Parathyroid adenoma (tissue), 2 donors: ENCODE results near the gene FBXO9.

Experiments used
- H2AFZ ChIP-seq: fragments of 300-600 bp; sonication (generic); one replicate; pipeline ENCODE4 v1.7.0; 2017; ENCODE audit warnings: antibody characterized with exemption, mild to moderate bottlenecking
- H3K27ac ChIP-seq: fragments of 300-600 bp; sonication (generic); one replicate; pipeline ENCODE4 v1.7.0; 2017
- H3K27me3 ChIP-seq: fragments of 300-600 bp; sonication (generic); one replicate; pipeline ENCODE4 v1.7.0; 2017; ENCODE audit warnings: low read length; ENCODE audit not compliant: control insufficient read depth, insufficient read depth
- H3K36me3 ChIP-seq: fragments of 300-600 bp; sonication (generic); one replicate; pipeline ENCODE4 v1.7.0; 2017; ENCODE audit warnings: low read length; ENCODE audit not compliant: control insufficient read depth, insufficient read depth
- H3K4me1 ChIP-seq: fragments of 300-600 bp; sonication (generic); one replicate; pipeline ENCODE4 v1.7.0; 2017; ENCODE audit warnings: control low read depth
- H3K4me2 ChIP-seq: fragments of 300-600 bp; sonication (generic); one replicate; pipeline ENCODE4 v1.7.0; 2017; ENCODE audit warnings: low read length
- H3K4me3 ChIP-seq: fragments of 300-600 bp; sonication (generic); one replicate; pipeline ENCODE4 v1.7.0; 2017; ENCODE audit warnings: low read depth, low read length
- H3K79me2 ChIP-seq: fragments of 300-600 bp; sonication (generic); one replicate; pipeline ENCODE4 v1.7.0; 2017; ENCODE audit warnings: control low read depth
- H3K9ac ChIP-seq: fragments of 300-600 bp; sonication (generic); one replicate; pipeline ENCODE4 v1.7.0; 2017; ENCODE audit warnings: mild to moderate bottlenecking
- H3K9me3 ChIP-seq: fragments of 300-600 bp; sonication (generic); one replicate; pipeline ENCODE4 v1.7.0; 2017; ENCODE audit warnings: low read length; ENCODE audit not compliant: control insufficient read depth
- TF ChIP-seq, protein P1 (sequence below): fragments of 300-600 bp; sonication (generic); IDR thresholded peaks from one replicate; pipeline ENCODE4 v1.7.0; 2017; ENCODE audit warnings: antibody characterized with exemption, mild to moderate bottlenecking
- donor health status: primary hyperparathyroidism.

FBXO9 gene

DNA sequence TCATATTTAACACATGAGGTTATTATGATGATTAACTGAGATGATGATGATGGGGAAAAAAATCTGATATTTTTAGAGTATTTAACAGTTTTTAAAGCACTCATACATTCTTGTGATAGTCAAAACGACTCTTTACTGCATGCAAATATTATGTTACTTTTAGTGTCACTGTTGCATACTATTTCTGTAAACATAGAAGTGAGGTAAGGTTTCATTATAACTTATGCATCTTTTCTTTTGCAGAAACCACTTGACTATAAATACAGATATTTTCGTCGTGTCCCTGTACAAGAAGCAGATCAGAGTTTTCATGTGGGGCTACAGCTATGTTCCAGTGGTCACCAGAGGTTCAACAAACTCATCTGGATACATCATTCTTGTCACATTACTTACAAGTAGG lies 30.1 kb downstream of the FBXO9 start:
- H3K9me3 ChIP-seq = no peaks in the 10 kb centered on the region
- H3K36me3 ChIP-seq = no peaks in the 10 kb centered on the region

DNA sequence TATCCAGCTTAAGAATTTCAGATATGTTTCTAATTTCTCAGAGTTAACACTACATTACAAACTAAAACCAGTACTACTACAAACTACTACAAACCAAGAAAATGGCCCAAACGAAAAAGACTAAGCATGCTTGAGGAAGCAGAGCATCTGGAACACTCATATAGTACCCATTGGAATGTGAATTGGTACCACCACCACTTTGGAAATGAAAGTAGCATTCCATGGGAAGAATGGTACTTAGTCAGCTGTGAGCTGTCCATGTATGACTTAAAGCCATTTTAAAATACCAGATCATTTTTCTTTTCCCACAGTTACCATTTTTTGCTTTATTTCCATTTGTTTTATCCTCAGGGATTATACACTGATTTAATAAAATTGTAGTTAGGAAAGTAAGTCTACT lies 30.5 kb downstream of the FBXO9 start:
- Histone ChIP-seq H3K79me2 (no peaks in the 10 kb centered on the region), H3K4me3 (no peak overlapping the region), H3K9ac (no peak overlapping the region), H3K4me1 (no peaks in the 10 kb centered on the region), H3K27me3 (no peaks in the 10 kb centered on the region), H3K9me3 (no peaks in the 10 kb centered on the region), H3K36me3 (no peaks in the 10 kb centered on the region), H3K27ac (no peak overlapping the region), H3K4me2 (no peak overlapping the region), H2AFZ (no peak overlapping the region)
- TF ChIP-seq, protein P1, sequence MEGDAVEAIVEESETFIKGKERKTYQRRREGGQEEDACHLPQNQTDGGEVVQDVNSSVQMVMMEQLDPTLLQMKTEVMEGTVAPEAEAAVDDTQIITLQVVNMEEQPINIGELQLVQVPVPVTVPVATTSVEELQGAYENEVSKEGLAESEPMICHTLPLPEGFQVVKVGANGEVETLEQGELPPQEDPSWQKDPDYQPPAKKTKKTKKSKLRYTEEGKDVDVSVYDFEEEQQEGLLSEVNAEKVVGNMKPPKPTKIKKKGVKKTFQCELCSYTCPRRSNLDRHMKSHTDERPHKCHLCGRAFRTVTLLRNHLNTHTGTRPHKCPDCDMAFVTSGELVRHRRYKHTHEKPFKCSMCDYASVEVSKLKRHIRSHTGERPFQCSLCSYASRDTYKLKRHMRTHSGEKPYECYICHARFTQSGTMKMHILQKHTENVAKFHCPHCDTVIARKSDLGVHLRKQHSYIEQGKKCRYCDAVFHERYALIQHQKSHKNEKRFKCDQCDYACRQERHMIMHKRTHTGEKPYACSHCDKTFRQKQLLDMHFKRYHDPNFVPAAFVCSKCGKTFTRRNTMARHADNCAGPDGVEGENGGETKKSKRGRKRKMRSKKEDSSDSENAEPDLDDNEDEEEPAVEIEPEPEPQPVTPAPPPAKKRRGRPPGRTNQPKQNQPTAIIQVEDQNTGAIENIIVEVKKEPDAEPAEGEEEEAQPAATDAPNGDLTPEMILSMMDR = no peak

More for the DNA sequence above, 30.1 kb downstream of the FBXO9 start:
- H3K9ac ChIP-seq = no peak overlapping the region
- H3K79me2 ChIP-seq = no peaks in the 10 kb centered on the region
- no peak overlapping the region for H3K27ac ChIP-seq
- H2AFZ ChIP-seq = no peak overlapping the region
- H3K27me3 ChIP-seq = no peaks in the 10 kb centered on the region
- H3K4me2 ChIP-seq = no peak overlapping the region
- H3K4me3 ChIP-seq = no peak overlapping the region
- TF ChIP-seq, protein P1 = no peak
- no peaks in the 10 kb centered on the region for H3K4me1 ChIP-seq

DNA sequence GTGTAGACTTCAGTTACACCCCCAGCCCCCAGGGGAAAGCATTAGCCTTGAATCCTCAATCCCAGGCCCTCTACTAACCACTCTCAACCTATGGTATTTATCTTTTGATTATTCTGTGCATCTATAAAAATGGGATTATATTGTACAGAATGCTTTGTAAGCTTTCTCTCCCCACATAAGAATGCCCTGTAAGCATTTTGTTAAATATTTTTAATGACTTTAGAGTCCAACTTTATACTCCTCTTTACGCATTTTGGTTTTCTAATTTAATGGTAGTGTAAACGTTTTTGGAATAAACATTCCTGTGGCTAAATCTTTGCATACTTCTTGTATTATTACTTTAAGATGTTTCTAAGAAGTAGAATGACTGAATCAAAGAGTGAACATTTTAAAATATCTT lies 35.4 kb downstream of the FBXO9 start:
- Histone ChIP-seq H3K36me3 (no peaks in the 10 kb centered on the region), H3K9ac (no peak overlapping the region), H3K4me3 (no peak overlapping the region)

DNA sequence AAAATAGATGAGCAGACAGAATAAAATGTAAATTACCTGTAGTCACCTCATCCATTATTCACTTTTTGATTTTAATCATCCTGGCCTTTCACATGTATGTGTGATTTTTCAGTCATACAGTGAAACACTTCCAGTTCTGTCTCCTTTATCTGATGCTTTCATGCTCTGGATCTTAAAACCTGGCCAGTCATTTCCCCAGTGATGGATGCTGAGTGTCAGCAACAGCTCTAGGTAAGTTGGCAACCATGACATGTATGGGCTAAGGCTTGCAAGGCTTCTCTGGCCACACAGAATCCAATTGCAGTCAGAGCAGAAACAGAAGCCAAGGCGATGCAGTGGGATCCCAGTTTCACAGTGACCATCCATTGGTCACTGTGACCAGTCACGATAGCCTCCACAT lies 35.8 kb downstream of the FBXO9 start:
- Histone ChIP-seq H3K4me1 (peaks cover 10% of the 10 kb centered on the region), H3K4me3 (no peak overlapping the region), H3K4me2 (no peak overlapping the region), H2AFZ (no peak overlapping the region), H3K9ac (no peak overlapping the region), H3K27ac (no peak overlapping the region), H3K79me2 (no peaks in the 10 kb centered on the region), H3K27me3 (no peaks in the 10 kb centered on the region), H3K9me3 (no peaks in the 10 kb centered on the region), H3K36me3 (no peaks in the 10 kb centered on the region)
- TF ChIP-seq, protein P1 = no peak

More for the DNA sequence above, 35.4 kb downstream of the FBXO9 start:
- Histone ChIP-seq H3K4me2 (no peak overlapping the region), H3K9me3 (no peaks in the 10 kb centered on the region), H3K27ac (no peak overlapping the region), H3K4me1 (peaks cover 9% of the 10 kb centered on the region), H3K79me2 (no peaks in the 10 kb centered on the region), H3K27me3 (no peaks in the 10 kb centered on the region), H2AFZ (no peak overlapping the region)
- TF ChIP-seq, protein P1 = no peak

DNA sequence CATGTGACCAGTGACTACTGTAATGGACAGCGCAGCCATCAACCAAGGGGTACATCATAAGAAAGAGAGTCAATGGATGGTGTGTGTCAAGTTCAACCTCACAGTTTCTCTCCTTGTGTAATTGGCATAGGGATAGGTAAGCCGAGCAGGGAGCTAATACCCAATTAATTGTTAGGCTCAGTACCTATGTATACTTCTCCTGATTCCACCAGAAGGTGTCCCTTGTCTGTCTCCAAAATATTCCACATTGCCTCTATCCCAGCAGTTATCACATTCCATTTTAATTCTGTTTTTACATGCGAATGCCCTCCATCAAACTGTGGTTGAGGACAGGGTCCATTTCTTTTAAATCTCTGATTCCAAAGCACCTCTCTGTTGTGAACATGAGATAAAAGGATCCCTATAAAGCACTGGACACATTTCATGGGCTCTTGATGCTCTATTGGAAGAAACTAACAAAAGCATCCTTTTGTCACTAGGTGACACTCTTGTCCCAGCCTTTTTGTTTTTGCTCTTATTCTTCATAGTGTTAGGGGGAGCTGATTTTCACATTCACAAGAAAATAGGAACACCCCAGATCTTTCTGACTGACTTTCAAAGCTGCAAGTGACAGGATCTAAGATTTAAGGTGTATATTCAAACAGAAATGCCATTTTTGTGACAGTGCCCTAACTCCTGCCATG lies 38.9 kb downstream of the FBXO9 start:
- no peak overlapping the region for H3K27ac ChIP-seq
- TF ChIP-seq, protein P1 = no peak
- H3K4me3 ChIP-seq = no peak overlapping the region
- H3K36me3 ChIP-seq = no peaks in the 10 kb centered on the region
- H3K9me3 ChIP-seq = no peaks in the 10 kb centered on the region
- H3K79me2 ChIP-seq = no peaks in the 10 kb centered on the region
- no peak overlapping the region for H2AFZ ChIP-seq
- H3K4me1 ChIP-seq = peaks cover 10% of the 10 kb centered on the region
- no peaks in the 10 kb centered on the region for H3K27me3 ChIP-seq
- no peak overlapping the region for H3K9ac ChIP-seq
- H3K4me2 ChIP-seq = no peak overlapping the region
